BJ (cell line): ENCODE results near the gene FGD4. TPM values are rescaled to one million over a fixed set of nuclear protein-coding genes. Genes with fewer than 3 reads are reported as not detected.

ENCODE experiments used
- CTCF ChIA-PET: fragments of 350-600 bp; formaldehyde crosslinking; extraction: SDS; loops from one replicate; lab custom pipeline; 2021; ENCODE audit warnings: antibody characterized with exemption, inconsistent platforms; lab: Yijun Ruan, JAX
- POLR2A ChIA-PET: fragments of 300-600 bp; sonication (Branson Sonifier 250); formaldehyde crosslinking; extraction: SDS; loops from one replicate; lab custom pipeline; 2021; ENCODE audit warnings: antibody characterized with exemption; lab: Charles Lee
- DNase-seq: peaks from one replicate; pipeline ENCODE4 v3.0.0-alpha.2; 2011; ENCODE audit warnings: low read depth
- H3K27me3 ChIP-seq: 2 replicates; pipeline ENCODE4 v1.6.0; 2011; ENCODE audit warnings: low read length; ENCODE audit not compliant: control insufficient read depth, insufficient read depth
- H3K36me3 ChIP-seq: 2 replicates; pipeline ENCODE4 v1.5.1; 2011; ENCODE audit warnings: low read length; ENCODE audit not compliant: control insufficient read depth, insufficient read depth
- H3K4me3 ChIP-seq: 2 replicates; pipeline ENCODE4 v1.5.1; 2011; ENCODE audit warnings: low read depth, mild to moderate bottlenecking, control low read depth, low read length
- CTCF ChIP-seq: IDR thresholded peaks from 2 replicates; pipeline ENCODE4 v1.5.1; 2011; ENCODE audit warnings: low read depth, mild to moderate bottlenecking, control low read depth, inconsistent platforms, low read length, moderate library complexity; ENCODE audit not compliant: insufficient read depth
- polyA plus RNA-seq: library from polyadenylated mRNA; depleted of rRNA; stranded (reverse); fragments of >200 nt; gene quantifications from 2 replicates; pipeline ENCODE4 v1.2.3, GENCODE V29; 2011

FGD4 gene
- polyA plus RNA-seq, 1 experiment: 11.1 TPM

GRCh38 chr12:32460638-32461037 lies 61.3 kb downstream of the FGD4 start:
- ChIA-PET CTCF (no interaction called here), POLR2A (no interaction called here)
- no peak for DNase-seq
- no peak overlapping the region for H3K4me3 ChIP-seq
- H3K36me3 ChIP-seq: no peaks in the 10 kb centered on the region
- H3K27me3 ChIP-seq: no peaks in the 10 kb centered on the region
- TF ChIP-seq CTCF: no peak

DNA sequence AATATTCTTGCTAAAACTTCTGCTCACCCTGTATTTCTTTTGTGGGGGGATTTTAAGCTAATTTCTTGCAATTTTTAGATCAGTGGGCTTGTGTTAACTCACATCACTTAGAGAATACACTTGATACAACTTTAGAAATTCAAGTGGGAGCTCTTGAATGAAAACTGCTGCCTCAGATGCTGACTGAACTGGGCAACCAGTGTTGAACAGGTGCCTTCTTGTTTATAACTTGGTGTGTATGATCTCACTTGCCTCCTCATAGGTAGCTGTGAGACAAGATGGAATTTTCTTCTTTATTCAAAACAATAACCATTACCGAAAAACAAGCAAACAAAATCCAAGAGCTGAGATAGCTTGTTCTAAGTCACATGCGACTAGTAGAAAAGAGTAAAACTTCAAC lies 63.5 kb downstream of the FGD4 start:
- CTCF ChIA-PET: interaction anchor here (0.6 to 1.5 kb wide), 4 partner anchors 13 to 260 kb away, joined by 3 to 6 read pairs (median 4); no protein-coding TSS in a partner anchor
- TF ChIP-seq CTCF: no peak
- H3K4me3 ChIP-seq: no peak overlapping the region
- POLR2A ChIA-PET: no interaction called here
- no peaks in the 10 kb centered on the region for H3K36me3 ChIP-seq
- DNase-seq: no peak
- no peaks in the 10 kb centered on the region for H3K27me3 ChIP-seq

DNA sequence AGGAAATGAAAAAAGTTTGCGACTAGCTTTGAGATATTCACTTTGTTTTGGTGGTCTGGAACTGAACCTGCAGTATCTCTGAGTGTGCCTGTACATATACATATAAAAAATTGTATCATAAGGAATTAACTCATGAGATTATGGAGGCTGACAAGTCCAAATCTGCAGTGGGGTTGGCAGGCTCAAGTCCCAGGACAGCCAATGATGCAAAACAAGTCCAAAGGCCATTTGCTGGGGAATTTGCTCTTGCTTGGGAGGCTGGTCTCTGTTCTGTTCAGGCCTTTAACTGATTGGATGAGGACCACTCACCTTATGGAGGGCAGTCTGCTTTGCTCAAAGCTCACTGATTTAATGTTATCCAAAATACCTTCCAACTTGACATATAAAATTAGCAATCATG lies 66.8 kb downstream of the FGD4 start:
- ChIA-PET CTCF (interaction anchor here (0.9 kb wide), 1 partner anchor 11 kb away, joined by 5 read pairs; no protein-coding TSS in a partner anchor), POLR2A (no interaction called here)
- no peak for DNase-seq
- Histone ChIP-seq H3K36me3 (no peaks in the 10 kb centered on the region), H3K4me3 (no peak overlapping the region), H3K27me3 (no peaks in the 10 kb centered on the region)
- TF ChIP-seq CTCF: no peak

DNA sequence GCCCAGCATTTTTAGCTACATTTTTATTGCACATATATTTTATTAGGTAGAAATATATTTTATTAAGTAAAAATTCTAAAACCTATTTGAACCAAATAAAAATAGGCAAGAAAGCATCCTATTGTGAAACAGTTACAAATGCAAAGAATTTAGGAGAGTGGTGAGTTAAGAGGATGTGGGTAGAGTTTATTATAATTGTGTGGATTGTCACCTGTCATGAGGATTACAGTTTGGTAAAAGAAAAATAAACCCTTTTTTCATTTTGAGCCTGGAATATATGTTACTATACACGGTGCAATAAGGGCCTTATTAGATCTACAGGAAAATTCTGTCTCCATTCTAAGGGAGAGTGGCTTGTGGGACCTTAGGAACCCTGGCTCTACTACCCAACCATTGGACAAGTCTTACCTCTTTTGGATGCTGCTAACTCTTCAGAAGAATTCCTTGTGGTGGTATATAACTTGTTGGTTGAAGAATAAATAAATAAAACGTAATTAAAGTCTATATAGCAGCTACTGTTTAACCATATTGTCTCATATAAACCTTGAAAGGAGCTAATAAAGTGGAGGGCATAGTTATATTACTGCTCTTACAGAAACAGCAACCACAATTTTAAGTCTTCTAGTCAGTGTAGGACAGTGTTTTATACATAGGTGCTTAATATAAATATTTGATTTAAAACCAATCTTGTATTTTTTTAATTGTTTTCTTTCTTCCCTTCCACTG lies 67.8 kb downstream of the FGD4 start:
- CTCF ChIA-PET: interaction anchor here (1.1 to 1.2 kb wide), 2 partner anchors 11 to 191 kb away, joined by 5 read pairs; no protein-coding TSS in a partner anchor
- POLR2A ChIA-PET: interaction anchor here (0.6 kb wide), 1 partner anchor 10 kb away, joined by 3 read pairs; no protein-coding TSS in a partner anchor
- no peak overlapping the region for H3K4me3 ChIP-seq
- H3K36me3 ChIP-seq: no peaks in the 10 kb centered on the region
- no peaks in the 10 kb centered on the region for H3K27me3 ChIP-seq
- no peak for TF ChIP-seq CTCF
- no peak for DNase-seq

GRCh38 chr12:32467959-32468863 lies 68.9 kb downstream of the FGD4 start:
- Histone ChIP-seq H3K4me3 (no peak overlapping the region), H3K27me3 (no peaks in the 10 kb centered on the region), H3K36me3 (no peaks in the 10 kb centered on the region)
- no peak for TF ChIP-seq CTCF
- no peak for DNase-seq
- ChIA-PET POLR2A (no interaction called here), CTCF (interaction anchor here (1.1 to 1.2 kb wide), 2 partner anchors 12 to 189 kb away, joined by 5 read pairs; no protein-coding TSS in a partner anchor)
